Measurements from ENCODE around the gene RHBDF2. TPM values are rescaled to one million over a fixed set of nuclear protein-coding genes. Genes with fewer than 3 reads are reported as not detected.

The RHBDF2 gene
- polyA plus RNA-seq, 1 donor: 35.2 TPM

- no CpG with 5 or more reads among the region's 10 CpGs for WGBS (ENCODE audit: insufficient coverage, low lambda C conversion rate)
Measured at GRCh38 chr17:76478097-76478496, 23.1 kb downstream of the RHBDF2 start.

GRCh38 chr17:76477576-76477975 is 23.6 kb downstream of the RHBDF2 start:
- H3K27me3 ChIP-seq (ENCODE audit: control insufficient read depth, insufficient read depth, low read length): no peaks in the 10 kb centered on the region
- peaks cover 32% of the 10 kb centered on the region for H3K36me3 ChIP-seq (ENCODE audit: control insufficient read depth, insufficient read depth, low read length)
- H3K4me1 ChIP-seq (ENCODE audit: control insufficient read depth, insufficient read depth, low read length): no peaks in the 10 kb centered on the region
- no peaks in the 10 kb centered on the region for H3K9me3 ChIP-seq (ENCODE audit: control insufficient read depth, low read depth, low read length)
- WGBS (ENCODE audit: insufficient coverage, low lambda C conversion rate): no CpG with 5 or more reads among the region's 15 CpGs
- H3K27ac ChIP-seq (ENCODE audit: low read length): no peak overlapping the region
- H3K4me3 ChIP-seq (ENCODE audit: low read length): no peak overlapping the region
- DNase-seq: no peak

More at GRCh38 chr17:76478097-76478496, 23.1 kb downstream of the RHBDF2 start:
- H3K36me3 ChIP-seq (ENCODE audit: control insufficient read depth, insufficient read depth, low read length): peaks cover 27% of the 10 kb centered on the region
- DNase-seq: no peak
- no peak overlapping the region for H3K4me3 ChIP-seq (ENCODE audit: low read length)
- no peaks in the 10 kb centered on the region for H3K9me3 ChIP-seq (ENCODE audit: control insufficient read depth, low read depth, low read length)
- H3K27me3 ChIP-seq (ENCODE audit: control insufficient read depth, insufficient read depth, low read length): no peaks in the 10 kb centered on the region
- H3K4me1 ChIP-seq (ENCODE audit: control insufficient read depth, insufficient read depth, low read length): no peaks in the 10 kb centered on the region
- H3K27ac ChIP-seq (ENCODE audit: low read length): no peak overlapping the region

GRCh38 chr17:76476736-76477135 is 24.5 kb downstream of the RHBDF2 start:
- peaks cover 39% of the 10 kb centered on the region for H3K36me3 ChIP-seq (ENCODE audit: control insufficient read depth, insufficient read depth, low read length)
- WGBS (ENCODE audit: insufficient coverage, low lambda C conversion rate): no CpG with 5 or more reads among the region's 20 CpGs
- no peak for DNase-seq
- H3K9me3 ChIP-seq (ENCODE audit: control insufficient read depth, low read depth, low read length): no peaks in the 10 kb centered on the region
- H3K27ac ChIP-seq (ENCODE audit: low read length): no peak overlapping the region
- no peak overlapping the region for H3K4me3 ChIP-seq (ENCODE audit: low read length)
- H3K4me1 ChIP-seq (ENCODE audit: control insufficient read depth, insufficient read depth, low read length): no peaks in the 10 kb centered on the region
- no peaks in the 10 kb centered on the region for H3K27me3 ChIP-seq (ENCODE audit: control insufficient read depth, insufficient read depth, low read length)

GRCh38 chr17:76475302-76475701 is 25.9 kb downstream of the RHBDF2 start:
- peaks cover 2% of the 10 kb centered on the region for H3K4me1 ChIP-seq (ENCODE audit: control insufficient read depth, insufficient read depth, low read length)
- H3K9me3 ChIP-seq (ENCODE audit: control insufficient read depth, low read depth, low read length): no peaks in the 10 kb centered on the region
- H3K36me3 ChIP-seq (ENCODE audit: control insufficient read depth, insufficient read depth, low read length): peaks cover 48% of the 10 kb centered on the region
- DNase-seq: no peak
- no peak overlapping the region for H3K27ac ChIP-seq (ENCODE audit: low read length)
- H3K27me3 ChIP-seq (ENCODE audit: control insufficient read depth, insufficient read depth, low read length): no peaks in the 10 kb centered on the region
- H3K4me3 ChIP-seq (ENCODE audit: low read length): no peak overlapping the region
- 89% methylated on average over 1 of the region's 6 CpGs for WGBS (ENCODE audit: insufficient coverage, low lambda C conversion rate)

- Histone ChIP-seq H3K4me1 (ENCODE audit: control insufficient read depth, insufficient read depth, low read length) (peaks cover 5% of the 10 kb centered on the region), H3K27me3 (ENCODE audit: control insufficient read depth, insufficient read depth, low read length) (no peaks in the 10 kb centered on the region), H3K9me3 (ENCODE audit: control insufficient read depth, low read depth, low read length) (no peaks in the 10 kb centered on the region), H3K4me3 (ENCODE audit: low read length) (no peak overlapping the region), H3K36me3 (ENCODE audit: control insufficient read depth, insufficient read depth, low read length) (peaks cover 48% of the 10 kb centered on the region), H3K27ac (ENCODE audit: low read length) (no peak overlapping the region)
- 100% methylated on average over 1 of the region's 15 CpGs for WGBS (ENCODE audit: insufficient coverage, low lambda C conversion rate)
- no peak for DNase-seq
Measured at GRCh38 chr17:76474894-76475293, 26.3 kb downstream of the RHBDF2 start.

GRCh38 chr17:76474238-76474637 is 27.0 kb downstream of the RHBDF2 start:
- DNase-seq: no peak
- no peaks in the 10 kb centered on the region for H3K9me3 ChIP-seq (ENCODE audit: control insufficient read depth, low read depth, low read length)
- peaks cover 46% of the 10 kb centered on the region for H3K36me3 ChIP-seq (ENCODE audit: control insufficient read depth, insufficient read depth, low read length)
- peaks cover 8% of the 10 kb centered on the region for H3K4me1 ChIP-seq (ENCODE audit: control insufficient read depth, insufficient read depth, low read length)
- no peaks in the 10 kb centered on the region for H3K27me3 ChIP-seq (ENCODE audit: control insufficient read depth, insufficient read depth, low read length)
- H3K27ac ChIP-seq (ENCODE audit: low read length): no peak overlapping the region
- WGBS (ENCODE audit: insufficient coverage, low lambda C conversion rate): no CpG with 5 or more reads among the region's 14 CpGs
- H3K4me3 ChIP-seq (ENCODE audit: low read length): no peak overlapping the region

GRCh38 chr17:76473541-76473985 is 27.7 kb downstream of the RHBDF2 start:
- Histone ChIP-seq H3K4me1 (ENCODE audit: control insufficient read depth, insufficient read depth, low read length) (peaks cover 8% of the 10 kb centered on the region), H3K36me3 (ENCODE audit: control insufficient read depth, insufficient read depth, low read length) (peaks cover 46% of the 10 kb centered on the region), H3K4me3 (ENCODE audit: low read length) (no peak overlapping the region), H3K27me3 (ENCODE audit: control insufficient read depth, insufficient read depth, low read length) (no peaks in the 10 kb centered on the region), H3K9me3 (ENCODE audit: control insufficient read depth, low read depth, low read length) (no peaks in the 10 kb centered on the region), H3K27ac (ENCODE audit: low read length) (no peak overlapping the region)
- no peak for DNase-seq
- no CpG with 5 or more reads among the region's 18 CpGs for WGBS (ENCODE audit: insufficient coverage, low lambda C conversion rate)

GRCh38 chr17:76472726-76473125 is 28.5 kb downstream of the RHBDF2 start:
- no CpG with 5 or more reads among the region's 11 CpGs for WGBS (ENCODE audit: insufficient coverage, low lambda C conversion rate)
- Histone ChIP-seq H3K27ac (ENCODE audit: low read length) (no peak overlapping the region), H3K36me3 (ENCODE audit: control insufficient read depth, insufficient read depth, low read length) (peaks cover 42% of the 10 kb centered on the region), H3K9me3 (ENCODE audit: control insufficient read depth, low read depth, low read length) (no peaks in the 10 kb centered on the region), H3K4me3 (ENCODE audit: low read length) (no peak overlapping the region), H3K4me1 (ENCODE audit: control insufficient read depth, insufficient read depth, low read length) (peaks cover 8% of the 10 kb centered on the region), H3K27me3 (ENCODE audit: control insufficient read depth, insufficient read depth, low read length) (no peaks in the 10 kb centered on the region)
- no peak for DNase-seq

GRCh38 chr17:76472258-76472645 is 29.0 kb downstream of the RHBDF2 start:
- Histone ChIP-seq H3K4me3 (ENCODE audit: low read length) (no peak overlapping the region), H3K36me3 (ENCODE audit: control insufficient read depth, insufficient read depth, low read length) (peaks cover 42% of the 10 kb centered on the region), H3K4me1 (ENCODE audit: control insufficient read depth, insufficient read depth, low read length) (peaks cover 8% of the 10 kb centered on the region), H3K27me3 (ENCODE audit: control insufficient read depth, insufficient read depth, low read length) (no peaks in the 10 kb centered on the region), H3K9me3 (ENCODE audit: control insufficient read depth, low read depth, low read length) (no peaks in the 10 kb centered on the region), H3K27ac (ENCODE audit: low read length) (no peak overlapping the region)
- DNase-seq: no peak
- WGBS (ENCODE audit: insufficient coverage, low lambda C conversion rate): no CpG with 5 or more reads among the region's 15 CpGs

GRCh38 chr17:76471498-76472257 is 29.5 kb downstream of the RHBDF2 start:
- 100% methylated on average over 1 of the region's 35 CpGs for WGBS (ENCODE audit: insufficient coverage, low lambda C conversion rate)
- DNase-seq: no peak
- no peaks in the 10 kb centered on the region for H3K9me3 ChIP-seq (ENCODE audit: control insufficient read depth, low read depth, low read length)
- no peaks in the 10 kb centered on the region for H3K27me3 ChIP-seq (ENCODE audit: control insufficient read depth, insufficient read depth, low read length)
- H3K4me1 ChIP-seq (ENCODE audit: control insufficient read depth, insufficient read depth, low read length): peaks cover 8% of the 10 kb centered on the region
- H3K36me3 ChIP-seq (ENCODE audit: control insufficient read depth, insufficient read depth, low read length): peaks cover 39% of the 10 kb centered on the region
- no peak overlapping the region for H3K4me3 ChIP-seq (ENCODE audit: low read length)
- no peak overlapping the region for H3K27ac ChIP-seq (ENCODE audit: low read length)

All from large intestine (tissue), 3 donors.